Activated CD4-positive, alpha-beta T cell treated with anti-CD3 and anti-CD28 coated beads for 4 hours (primary cell): ENCODE measurements around the gene ITPRIPL2.

Source experiments
- DNase-seq, 2 donors: peaks; one replicate each; pipeline ENCODE4 v3.0.0-alpha.2; 2020

Gene ITPRIPL2

GRCh38 chr16:19145010-19145409 is 31.2 kb downstream of the ITPRIPL2 start:
- no peak for DNase-seq

- DNase-seq = no peak
Measured at GRCh38 chr16:19147126-19147525, 33.4 kb downstream of the ITPRIPL2 start.

GRCh38 chr16:19147627-19148026 is 33.9 kb downstream of the ITPRIPL2 start:
- DNase-seq = no peak

GRCh38 chr16:19148189-19148588 is 34.4 kb downstream of the ITPRIPL2 start:
- DNase-seq = no peak

- DNase-seq = no peak
Measured at GRCh38 chr16:19151310-19151709, 37.5 kb downstream of the ITPRIPL2 start.

GRCh38 chr16:19152042-19152441 is 38.3 kb downstream of the ITPRIPL2 start:
- DNase-seq = no peak

- DNase-seq = no peak
Measured at GRCh38 chr16:19153876-19154275, 40.1 kb downstream of the ITPRIPL2 start.

GRCh38 chr16:19162085-19162484 is 48.3 kb downstream of the ITPRIPL2 start:
- DNase-seq = no peak

GRCh38 chr16:19163215-19163614 is 49.5 kb downstream of the ITPRIPL2 start:
- DNase-seq = no peak

GRCh38 chr16:19164285-19164684 is 50.5 kb downstream of the ITPRIPL2 start:
- DNase-seq = no peak

- no peak for DNase-seq
Measured at GRCh38 chr16:19165101-19165500, 51.3 kb downstream of the ITPRIPL2 start.

- no peak for DNase-seq
Measured at GRCh38 chr16:19166500-19166899, 52.7 kb downstream of the ITPRIPL2 start.

GRCh38 chr16:19167710-19168370 is 54.1 kb downstream of the ITPRIPL2 start, which contains the start of gene SYT17:
TSS of gene SYT17 (plus strand) at chr16:19168240. CDS start at chr16:19168647, 407 bp downstream.
- DNase-seq = no peak

- DNase-seq = no peak
Measured at GRCh38 chr16:19168371-19169081, 54.8 kb downstream of the ITPRIPL2 start.

GRCh38 chr16:19169082-19169639 is 55.4 kb downstream of the ITPRIPL2 start:
- no peak for DNase-seq

- DNase-seq = no peak
Measured at GRCh38 chr16:19170043-19170655, 56.4 kb downstream of the ITPRIPL2 start.
